Measurements from ENCODE around the gene FGF1. TPM values are rescaled to one million over a fixed set of nuclear protein-coding genes. Genes with fewer than 3 reads are reported as not detected.

The FGF1 gene
- total RNA-seq, 1 donor = 1.2 TPM

DNA sequence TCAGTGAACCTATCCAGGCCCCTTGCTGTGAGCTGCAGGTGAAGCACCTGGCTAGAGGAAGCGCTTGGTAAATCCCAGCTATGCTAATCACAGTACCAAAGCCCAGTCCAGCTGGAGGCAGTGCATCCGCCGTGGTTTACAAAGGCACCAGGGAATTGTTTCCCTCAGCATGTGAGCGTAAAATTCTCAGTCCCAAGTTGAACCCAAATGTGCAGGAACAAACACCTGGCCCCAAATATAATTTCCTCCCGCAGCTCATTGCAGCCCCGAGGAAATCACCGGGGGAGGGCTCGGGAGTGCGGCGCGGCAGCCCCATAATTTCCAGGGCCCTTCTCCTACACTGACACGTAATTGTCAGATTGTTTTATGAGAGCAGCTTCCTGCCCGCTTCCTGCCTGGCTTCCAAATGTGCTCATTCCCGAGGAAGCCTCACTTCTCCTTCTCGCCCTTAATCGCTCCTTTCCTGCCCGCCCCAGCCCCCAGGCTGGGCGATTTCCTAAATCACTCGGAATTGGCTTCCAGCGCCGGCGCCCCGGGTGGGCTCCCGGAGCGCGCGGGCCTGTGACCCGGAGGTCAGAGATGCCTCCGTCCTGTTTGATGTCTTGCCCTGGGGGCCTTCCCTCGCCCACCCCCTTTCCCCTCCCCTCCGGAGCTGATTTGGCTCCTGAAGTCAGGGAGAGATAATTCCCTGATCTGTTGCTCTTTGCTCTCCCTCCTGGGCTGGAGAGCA lies 134.4 kb downstream of the FGF1 start:
- TF ChIP-seq, protein P1, sequence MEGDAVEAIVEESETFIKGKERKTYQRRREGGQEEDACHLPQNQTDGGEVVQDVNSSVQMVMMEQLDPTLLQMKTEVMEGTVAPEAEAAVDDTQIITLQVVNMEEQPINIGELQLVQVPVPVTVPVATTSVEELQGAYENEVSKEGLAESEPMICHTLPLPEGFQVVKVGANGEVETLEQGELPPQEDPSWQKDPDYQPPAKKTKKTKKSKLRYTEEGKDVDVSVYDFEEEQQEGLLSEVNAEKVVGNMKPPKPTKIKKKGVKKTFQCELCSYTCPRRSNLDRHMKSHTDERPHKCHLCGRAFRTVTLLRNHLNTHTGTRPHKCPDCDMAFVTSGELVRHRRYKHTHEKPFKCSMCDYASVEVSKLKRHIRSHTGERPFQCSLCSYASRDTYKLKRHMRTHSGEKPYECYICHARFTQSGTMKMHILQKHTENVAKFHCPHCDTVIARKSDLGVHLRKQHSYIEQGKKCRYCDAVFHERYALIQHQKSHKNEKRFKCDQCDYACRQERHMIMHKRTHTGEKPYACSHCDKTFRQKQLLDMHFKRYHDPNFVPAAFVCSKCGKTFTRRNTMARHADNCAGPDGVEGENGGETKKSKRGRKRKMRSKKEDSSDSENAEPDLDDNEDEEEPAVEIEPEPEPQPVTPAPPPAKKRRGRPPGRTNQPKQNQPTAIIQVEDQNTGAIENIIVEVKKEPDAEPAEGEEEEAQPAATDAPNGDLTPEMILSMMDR (IDR thresholded peaks at IDR 0.05; ENCODE audit: insufficient read depth, low read length) = no peak
- no peak for DNase-seq (ENCODE audit: low read depth)
- no peak overlapping the region for H3K4me3 ChIP-seq (ENCODE audit: low read depth, low read length)

DNA sequence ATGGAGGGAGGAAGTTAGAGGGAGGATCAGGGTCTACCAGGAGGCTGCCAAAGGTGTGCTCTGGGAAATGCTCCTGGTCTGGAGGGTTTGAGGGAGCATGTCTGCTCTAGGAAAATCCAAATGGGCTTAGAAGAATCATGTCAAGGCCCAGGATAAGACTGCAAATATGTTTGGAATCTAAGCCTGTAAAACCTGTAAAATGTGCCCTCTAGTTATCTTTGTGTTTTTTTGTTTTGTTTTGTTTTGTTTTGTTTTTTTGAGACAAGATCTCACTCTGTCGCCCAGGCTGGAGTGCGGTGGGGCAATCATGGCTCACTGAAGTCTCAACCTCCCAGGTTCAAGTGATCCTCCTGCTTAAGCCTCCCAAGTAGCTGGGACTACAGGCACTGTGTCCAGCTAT lies 135.4 kb downstream of the FGF1 start:
- DNase-seq (ENCODE audit: low read depth) = no peak

DNA sequence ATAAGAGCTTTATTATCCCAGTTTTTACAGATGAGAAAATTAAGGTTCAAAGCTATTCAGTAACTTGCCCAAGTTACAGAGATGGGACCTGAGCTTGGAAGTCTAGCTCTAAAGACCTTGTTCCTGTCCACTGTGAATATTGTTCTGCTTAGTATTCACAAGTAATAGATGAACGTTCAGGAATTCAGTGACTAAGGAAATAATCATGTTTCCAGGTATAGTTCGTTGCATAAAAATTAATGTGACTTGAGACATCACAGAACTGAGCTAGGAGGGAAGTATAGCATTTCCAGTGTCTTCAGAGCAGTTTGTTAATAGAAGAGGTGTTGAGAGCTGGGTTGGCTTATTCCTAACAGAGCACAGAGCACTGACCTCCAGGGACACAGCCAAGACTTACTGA lies 136.1 kb downstream of the FGF1 start:
- no peak overlapping the region for H3K4me3 ChIP-seq (ENCODE audit: low read depth, low read length)
- TF ChIP-seq, protein P1 (IDR thresholded peaks at IDR 0.05; ENCODE audit: insufficient read depth, low read length) = no peak
- DNase-seq (ENCODE audit: low read depth) = no peak

More for the DNA sequence above, 135.4 kb downstream of the FGF1 start:
- H3K4me3 ChIP-seq (ENCODE audit: low read depth, low read length) = no peak overlapping the region
- TF ChIP-seq, protein P1 (IDR thresholded peaks at IDR 0.05; ENCODE audit: insufficient read depth, low read length) = no peak

DNA sequence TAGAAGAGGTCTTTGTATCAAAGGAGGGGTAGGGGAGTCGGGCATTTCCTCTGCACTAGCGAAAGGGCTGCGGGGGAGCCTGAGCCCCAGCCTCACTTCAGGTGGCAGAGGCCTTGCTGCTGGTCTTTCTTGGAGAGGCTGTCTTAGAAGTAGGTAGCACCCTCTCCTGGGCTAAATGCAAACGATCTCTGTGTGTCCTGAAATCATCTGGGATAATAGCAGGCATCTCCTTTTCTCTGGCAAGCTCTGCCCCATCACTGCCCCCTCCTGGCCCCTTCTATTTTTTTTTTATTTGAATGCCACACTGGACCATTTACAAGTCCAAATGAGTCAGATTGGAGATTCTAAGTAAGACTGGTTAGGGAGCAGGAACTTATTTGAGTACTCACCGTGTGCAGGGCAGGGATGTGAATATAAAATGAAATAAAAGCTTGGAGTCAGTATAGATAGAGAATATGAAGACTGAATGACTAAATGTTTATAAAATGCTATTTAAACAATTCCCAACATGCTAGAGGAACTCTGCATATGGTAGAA lies 137.1 kb downstream of the FGF1 start:
- no peak overlapping the region for H3K4me3 ChIP-seq (ENCODE audit: low read depth, low read length)
- TF ChIP-seq, protein P1 (IDR thresholded peaks at IDR 0.05; ENCODE audit: insufficient read depth, low read length) = peak; percentile 77
- DNase-seq (ENCODE audit: low read depth) = peak; percentile 97

DNA sequence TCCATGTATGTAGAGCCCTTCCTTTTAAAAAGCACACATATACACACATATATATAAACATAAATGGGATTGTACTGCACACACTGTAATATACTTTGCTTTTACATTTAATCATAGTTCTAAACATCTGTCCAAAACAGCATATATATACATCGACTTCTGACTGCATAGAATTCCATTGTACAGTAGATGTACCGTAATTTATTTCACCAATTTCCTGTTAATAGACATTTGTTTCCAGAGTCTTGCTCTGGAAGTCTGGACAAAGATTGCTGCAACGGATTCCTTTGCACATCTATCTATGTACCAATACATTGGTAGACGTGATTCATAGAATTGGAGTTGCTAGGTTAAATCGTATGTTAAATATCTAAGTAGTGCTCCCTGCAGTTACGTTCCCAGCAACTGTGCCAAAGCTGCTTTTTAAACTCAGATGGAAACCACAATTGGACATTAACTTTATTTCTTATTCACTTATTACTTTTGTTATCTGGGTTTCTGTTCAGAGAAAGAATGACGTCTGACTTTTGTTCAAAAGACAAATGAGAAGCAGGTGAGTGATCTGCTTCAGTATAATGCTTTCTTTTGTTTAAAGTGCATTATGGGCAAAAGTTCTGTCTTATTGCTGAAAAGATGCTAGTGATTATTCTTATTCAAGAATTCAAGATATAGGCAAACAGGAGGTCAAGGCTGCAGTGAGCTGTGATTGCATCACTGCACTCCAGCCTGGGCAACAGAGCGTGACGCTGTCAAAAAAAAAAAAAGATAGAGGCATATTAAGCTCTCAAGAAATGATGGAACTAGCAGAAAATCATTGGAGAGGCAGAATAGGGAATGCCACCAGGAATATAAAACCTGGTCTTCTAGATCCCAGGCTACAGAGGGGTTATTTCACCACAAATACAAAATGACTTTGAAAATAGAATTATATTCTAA lies 138.2 kb downstream of the FGF1 start:
- H3K4me3 ChIP-seq (ENCODE audit: low read depth, low read length) = no peak overlapping the region
- TF ChIP-seq, protein P1 (IDR thresholded peaks at IDR 0.05; ENCODE audit: insufficient read depth, low read length) = no peak
- no peak for DNase-seq (ENCODE audit: low read depth)

DNA sequence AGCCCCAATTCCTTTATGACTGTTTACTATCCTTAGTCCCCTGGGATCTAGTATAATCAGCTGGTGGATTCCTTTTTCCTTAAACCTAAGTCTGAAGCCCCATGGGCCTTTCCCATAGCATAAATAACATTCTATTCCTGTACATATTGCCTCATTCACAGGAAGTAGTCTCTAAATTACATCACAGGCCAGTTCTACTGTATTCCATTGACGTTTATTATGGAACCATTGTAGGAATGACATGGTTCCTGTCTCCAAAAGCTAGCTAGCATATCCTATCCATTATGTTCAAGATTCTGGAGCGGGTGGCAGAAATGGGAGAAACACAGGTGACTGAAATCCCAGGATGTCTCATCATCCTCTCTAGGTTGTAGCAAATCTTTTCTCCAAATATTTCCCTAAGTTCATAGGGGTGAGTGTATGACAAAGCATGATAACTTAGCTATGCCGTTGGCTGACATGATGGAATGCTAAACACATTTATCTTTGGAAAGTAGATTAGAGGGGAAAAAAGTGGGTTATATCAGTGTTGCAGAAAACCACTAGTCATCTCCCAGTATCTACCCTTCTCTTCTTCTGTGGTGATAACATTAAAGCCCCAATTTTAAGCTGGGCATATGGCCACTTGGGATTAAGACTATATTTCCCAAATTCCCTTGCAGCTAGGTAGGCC lies 140.1 kb downstream of the FGF1 start:
- TF ChIP-seq, protein P1 (IDR thresholded peaks at IDR 0.05; ENCODE audit: insufficient read depth, low read length) = no peak
- no peak overlapping the region for H3K4me3 ChIP-seq (ENCODE audit: low read depth, low read length)
- peak; percentile 80 for DNase-seq (ENCODE audit: low read depth)

Data from fibroblast of the aortic adventitia (primary cell).